NCI-H524 treated with DMSO at 0.1 percent for 48 hours (cell line): ENCODE measurements around the gene CLSTN2.

Experiments
- DNase-seq: peaks from one replicate; lab custom pipeline; 2025; lab: John Stamatoyannopoulos, UW

The CLSTN2 gene

GRCh38 chr3:140508550-140508949 is 573.6 kb downstream of the CLSTN2 start:
- no peak for DNase-seq

DNA sequence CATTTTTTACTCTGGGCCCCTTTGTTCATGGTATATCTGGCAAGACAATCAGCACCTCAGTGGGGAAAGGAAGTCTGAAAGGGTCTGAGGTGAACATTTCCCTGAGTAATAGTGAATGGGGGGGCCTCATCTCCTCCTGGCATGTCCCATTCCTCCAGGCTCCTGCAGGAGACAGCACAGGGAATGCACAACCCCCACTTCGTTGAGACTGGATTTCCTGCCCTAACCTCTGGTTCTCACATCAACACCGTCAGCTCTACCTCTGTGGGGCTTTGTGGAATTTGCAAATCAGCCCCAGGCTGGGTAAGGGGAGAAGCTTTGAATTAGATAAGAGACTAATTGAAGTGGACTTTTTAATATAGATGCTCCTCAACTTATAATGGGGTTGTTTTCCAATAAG is 574.5 kb downstream of the CLSTN2 start:
- DNase-seq: no peak

DNA sequence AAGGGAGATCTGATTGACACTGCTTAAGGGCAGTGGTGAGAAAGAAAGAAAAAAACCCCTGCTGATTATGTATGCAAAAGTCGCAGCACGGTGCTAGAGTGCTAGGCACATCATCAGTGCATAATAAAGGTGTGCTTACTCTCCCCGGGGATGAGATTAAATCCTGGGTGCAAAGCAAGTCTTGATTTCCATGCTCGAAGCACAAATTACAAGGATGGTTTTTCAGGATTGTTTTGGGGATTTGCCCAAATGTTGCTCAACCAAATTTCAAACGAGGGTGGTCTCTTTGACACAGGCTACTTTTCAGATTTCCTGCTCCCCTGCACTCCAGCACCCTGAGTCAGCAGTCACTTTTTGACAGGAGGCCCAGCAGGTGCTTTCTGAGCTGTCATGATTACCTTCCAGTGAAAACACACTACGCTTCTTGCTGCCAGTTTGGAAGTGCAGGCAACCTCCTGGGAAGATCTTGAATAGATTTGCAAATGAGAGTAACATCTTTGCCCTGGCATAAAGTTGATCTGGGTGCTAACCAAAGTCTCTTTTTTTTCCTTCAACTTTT is 575.4 kb downstream of the CLSTN2 start:
- no peak for DNase-seq

DNA sequence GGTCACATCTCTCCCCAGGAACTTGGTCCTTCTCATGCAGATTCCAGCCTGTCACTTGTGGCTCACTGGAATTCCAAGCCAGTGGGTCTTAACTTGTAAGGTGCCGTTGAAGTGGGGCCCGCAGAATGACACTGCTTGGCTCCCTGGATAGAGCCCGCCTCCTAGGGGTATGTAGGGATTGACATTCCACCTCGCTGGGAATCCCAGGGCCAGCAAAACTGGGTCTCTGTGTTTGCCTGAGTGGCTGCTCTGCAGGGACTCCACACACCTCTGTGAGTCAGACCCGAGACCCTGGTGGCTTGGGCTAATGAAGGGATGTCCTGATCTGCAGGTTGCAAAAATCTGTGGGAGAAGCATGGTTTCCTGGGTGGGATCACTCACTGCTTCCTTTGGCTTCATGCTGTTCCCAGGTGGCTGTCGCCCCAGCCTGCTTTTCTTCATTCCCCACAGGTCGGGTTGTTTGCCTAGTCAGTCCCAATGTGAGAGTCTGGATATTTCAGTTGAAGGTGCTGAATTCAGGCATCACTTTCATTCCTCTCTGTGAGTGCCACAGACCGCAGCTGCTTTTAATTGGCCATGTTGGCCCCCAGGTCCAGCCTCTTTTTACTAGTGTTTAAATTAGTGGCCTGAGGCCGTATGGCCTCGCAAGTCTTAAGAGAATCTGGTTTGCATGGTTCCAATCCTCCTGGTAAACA is 586.9 kb downstream of the CLSTN2 start:
- no peak for DNase-seq

GRCh38 chr3:140522653-140523380 is 587.8 kb downstream of the CLSTN2 start:
- no peak for DNase-seq

DNA sequence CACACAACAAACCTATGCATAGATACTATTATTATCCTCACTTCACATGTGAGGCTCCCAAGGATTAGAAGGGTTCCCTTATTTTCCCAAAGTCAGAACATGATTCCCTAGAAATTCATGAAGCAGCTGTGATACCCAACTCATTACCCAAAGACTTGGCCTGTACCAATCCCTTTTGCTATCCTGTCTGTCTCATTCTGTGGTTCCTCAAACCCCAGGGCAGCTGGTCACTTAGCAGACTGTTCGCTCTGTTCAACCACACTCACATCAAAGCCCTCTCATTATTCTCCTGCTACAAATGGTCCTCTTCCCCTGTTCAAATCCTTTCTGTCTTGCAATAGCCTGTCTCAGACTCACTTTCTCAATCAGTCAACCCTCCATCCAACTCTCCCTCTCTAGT is 588.6 kb downstream of the CLSTN2 start:
- DNase-seq: no peak

DNA sequence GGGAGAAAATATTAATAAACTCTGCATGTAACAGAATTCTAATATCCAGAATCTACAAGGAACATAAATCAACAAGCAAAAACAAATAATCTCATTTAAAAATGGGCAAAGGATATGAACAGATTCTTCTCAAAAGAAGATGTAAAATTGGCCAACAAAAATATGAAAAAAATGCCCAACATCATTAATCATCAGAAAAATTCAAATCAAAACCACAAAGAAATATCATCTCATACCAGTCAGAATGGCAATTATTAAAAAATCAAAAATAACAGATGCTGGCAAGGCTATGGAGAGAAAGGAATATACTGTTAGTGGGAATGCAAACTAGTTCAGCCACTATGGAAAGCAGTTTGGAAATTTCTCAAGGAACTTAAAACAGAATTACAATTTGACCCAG is 592.2 kb downstream of the CLSTN2 start:
- DNase-seq: no peak

DNA sequence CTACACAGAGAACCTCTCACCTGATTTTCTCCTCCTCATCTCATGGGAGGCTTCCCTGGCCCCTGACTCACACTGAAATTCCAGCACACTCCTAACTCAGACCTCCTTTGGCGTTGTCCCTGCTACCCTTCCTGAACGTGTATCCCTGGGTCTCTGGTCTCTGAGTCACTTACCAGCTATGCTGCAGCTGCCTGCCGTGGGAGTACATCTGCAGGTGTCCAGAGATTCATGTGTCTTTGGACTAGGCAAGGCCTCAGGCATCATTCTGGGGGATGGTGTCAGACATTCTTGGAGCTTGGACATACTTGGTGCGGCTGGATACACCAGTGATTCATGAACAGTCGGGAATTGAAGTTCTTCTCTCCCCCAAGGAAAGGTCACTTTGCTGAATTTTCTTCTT is 594.1 kb downstream of the CLSTN2 start:
- no peak for DNase-seq

DNA sequence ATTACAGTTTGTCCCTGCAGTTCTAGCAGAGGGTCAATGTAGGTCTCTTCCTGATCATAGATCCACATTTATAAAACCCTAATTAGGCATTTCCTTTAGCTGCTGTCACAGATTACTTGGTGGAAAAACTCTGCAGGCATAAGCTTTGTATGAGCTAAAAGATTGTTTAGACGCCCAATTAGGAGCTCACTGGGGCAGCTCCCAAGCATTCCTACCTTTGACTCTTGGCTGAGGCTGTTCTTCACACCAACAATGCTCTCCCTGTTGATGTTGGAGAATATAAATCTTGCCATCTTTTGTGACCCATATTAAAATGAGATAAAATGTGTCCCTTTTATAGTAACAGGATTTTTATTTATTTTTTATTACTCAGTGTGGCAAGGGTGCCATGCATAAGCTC is 594.6 kb downstream of the CLSTN2 start:
- DNase-seq: no peak

DNA sequence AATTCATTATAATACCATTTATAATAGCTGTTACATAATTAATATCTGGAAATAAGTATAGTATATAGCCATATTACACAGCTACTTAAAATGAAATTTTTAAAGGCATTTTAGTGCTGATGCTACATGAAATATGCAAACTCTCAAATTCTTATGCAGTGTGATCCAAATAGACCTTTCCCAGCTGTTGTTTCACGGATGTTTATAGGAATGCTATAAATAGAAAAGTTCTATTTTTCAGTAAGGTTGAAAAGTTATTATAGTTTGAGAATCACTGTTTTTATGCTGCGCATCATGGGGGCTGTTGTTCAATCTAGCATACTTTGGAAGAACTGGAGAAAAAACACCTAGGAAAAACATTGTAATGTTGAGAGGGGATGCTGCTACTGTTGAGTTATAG is 595.1 kb downstream of the CLSTN2 start:
- DNase-seq: no peak

DNA sequence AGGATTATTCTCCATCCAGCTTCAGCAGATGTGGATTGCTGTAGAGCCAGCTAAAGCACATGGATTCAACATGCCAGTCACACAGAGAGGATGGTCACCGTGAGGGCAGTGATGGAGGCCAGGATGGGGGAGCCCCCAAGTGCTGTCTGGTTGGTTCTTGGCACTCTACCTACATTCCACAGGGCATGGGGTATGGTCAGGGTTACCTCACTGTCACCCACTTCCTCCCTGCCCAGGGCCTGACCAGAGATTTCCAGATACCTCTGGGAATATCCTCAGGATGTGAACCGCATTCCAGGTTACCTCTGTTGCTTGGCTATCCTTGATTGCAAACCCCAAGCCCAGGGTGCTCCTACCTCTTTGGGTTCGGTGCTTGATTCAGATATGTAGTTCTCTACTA is 595.6 kb downstream of the CLSTN2 start:
- no peak for DNase-seq

DNA sequence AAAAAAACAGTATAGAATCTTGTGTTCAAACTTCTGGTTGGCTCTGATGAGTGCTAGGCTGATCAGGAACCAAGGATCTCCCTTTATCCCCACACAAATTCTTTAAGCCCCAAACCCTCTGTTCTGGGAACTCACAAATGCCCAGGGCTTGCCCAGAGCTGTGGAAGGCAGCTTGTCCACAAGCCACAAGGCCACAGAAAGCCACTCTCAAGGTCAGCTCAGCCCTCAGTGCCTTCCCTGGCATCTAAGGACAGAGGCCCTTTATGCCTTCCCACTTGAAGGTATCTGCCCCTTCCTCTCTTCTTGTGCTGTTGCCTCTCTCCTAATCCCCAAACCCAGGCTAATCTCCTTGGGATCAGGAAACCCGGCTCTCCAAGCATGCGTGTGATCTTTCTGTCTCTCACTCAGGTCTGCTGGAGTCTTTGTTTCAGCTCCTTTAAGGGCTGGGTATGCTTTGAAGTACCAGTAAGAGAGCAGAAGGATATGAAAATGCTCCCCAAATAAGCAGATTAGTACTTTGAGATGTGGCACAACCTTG is 597.9 kb downstream of the CLSTN2 start:
- DNase-seq: no peak

- DNase-seq: no peak
Measured at GRCh38 chr3:140536926-140537726, 602.1 kb downstream of the CLSTN2 start.

DNA sequence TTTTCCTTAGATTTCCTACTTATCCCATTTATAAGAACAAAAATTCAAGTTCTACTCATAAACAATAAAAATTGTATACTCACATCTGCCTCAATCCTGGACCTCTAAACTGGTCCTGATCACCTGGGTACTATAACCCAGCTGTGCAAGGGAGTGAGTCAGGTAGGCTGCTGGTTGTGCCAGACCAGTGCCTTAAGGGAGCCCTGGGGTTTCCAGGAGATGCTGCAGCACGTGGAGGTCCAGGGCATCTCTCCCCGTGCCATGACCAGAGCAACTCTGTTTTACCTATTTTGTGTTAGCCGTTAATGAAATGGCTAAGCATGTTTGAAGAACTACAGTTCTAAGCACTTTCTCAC is 602.7 kb downstream of the CLSTN2 start:
- DNase-seq: no peak

- no peak for DNase-seq
Measured at GRCh38 chr3:140540262-140540661, 605.3 kb downstream of the CLSTN2 start.

- no peak for DNase-seq
Measured at GRCh38 chr3:140541975-140542653, 607.1 kb downstream of the CLSTN2 start.

DNA sequence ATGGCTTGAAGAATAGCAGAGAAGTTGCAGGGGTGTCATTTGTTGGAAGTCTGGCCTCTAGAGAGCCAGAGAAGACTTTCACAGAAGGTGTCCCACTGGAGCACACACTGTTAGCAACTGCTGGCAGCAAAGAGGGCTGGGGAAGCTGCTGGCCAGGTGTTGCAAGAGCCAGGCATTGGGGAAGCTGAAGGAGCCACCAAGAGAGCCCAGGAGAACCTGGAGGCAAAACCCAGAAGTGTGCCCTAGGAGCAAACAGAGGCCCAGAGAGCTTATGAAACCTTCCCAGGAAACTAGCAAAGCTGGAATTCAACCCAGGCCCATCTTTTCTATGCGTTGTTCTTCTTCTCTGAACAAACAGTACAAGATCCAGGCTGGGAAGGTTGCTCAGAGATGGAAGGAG is 610.2 kb downstream of the CLSTN2 start:
- DNase-seq: no peak

DNA sequence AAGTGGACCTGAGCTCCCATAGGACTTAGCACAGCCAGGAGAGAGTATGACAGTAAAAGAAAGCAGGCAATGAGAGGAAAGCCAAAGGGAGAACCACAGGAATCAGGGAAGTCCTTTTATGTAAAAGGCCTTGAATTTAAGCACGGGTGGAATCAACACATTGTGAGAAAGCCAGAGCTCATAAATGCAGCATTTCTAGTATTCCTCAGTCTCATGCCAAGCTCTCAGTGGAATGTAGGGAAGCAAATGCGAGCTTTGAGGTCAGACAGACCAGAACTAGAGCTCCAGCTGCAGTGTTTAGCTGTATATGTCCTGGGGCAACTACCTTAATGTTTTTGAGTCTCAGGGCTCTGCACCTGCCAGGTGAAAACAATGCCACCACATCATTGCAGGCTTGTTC is 610.8 kb downstream of the CLSTN2 start:
- no peak for DNase-seq

DNA sequence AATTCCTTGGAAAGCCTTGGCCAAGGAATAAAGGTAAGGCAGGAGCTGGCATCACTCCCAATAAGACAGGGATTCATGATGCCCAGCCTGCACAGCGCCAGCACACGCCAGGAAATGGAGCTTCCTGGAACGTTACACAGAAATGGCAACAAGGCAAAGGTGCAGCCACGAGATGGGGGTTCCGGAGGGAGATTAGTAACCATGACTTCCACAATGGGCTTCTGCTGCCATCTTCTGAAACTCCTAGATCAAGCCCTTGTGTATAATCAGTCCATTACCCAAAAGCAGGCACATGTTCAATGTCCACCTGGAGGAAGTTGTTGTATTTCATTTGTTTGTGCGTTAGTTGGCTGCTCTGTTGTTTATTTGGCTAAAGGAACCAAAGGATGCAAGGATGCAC is 611.7 kb downstream of the CLSTN2 start:
- no peak for DNase-seq

- DNase-seq: peak; percentile 8
Measured at GRCh38 chr3:140552403-140552802, 617.4 kb downstream of the CLSTN2 start.

DNA sequence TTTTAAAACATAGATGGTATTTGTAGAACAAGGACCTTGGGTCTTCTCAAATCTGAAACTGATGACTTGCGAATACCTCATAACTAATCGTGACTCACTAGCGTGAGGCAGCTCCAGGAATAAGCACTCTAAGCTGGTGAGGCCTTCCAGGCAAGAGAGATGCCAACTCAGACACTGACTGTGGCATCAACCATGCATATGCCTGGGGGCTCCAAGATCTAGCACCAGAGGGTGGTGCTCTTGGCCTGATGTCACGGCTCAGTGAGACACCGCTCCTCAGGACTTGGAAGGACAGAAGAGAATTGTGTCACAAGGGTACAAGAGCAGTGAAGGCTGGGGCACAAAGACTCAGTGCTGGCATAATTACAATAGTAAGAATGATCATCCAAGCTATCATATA is 617.9 kb downstream of the CLSTN2 start:
- DNase-seq: no peak

GRCh38 chr3:140553591-140553990 is 618.6 kb downstream of the CLSTN2 start:
- DNase-seq: no peak
